ENCODE data around the gene ZIC2.

Gene ZIC2

GRCh38 chr13:99953138-99953755 lies 28.3 kb upstream of the ZIC2 start:
- no peak overlapping the region for H3K4me3 ChIP-seq (ENCODE audit: control insufficient read depth, low read depth, low read length)
- DNase-seq (ENCODE audit: low read depth) = no peak
- TF ChIP-seq CTCF (conservative IDR thresholded peaks at IDR 0.05; ENCODE audit: control insufficient read depth, insufficient read depth, low read depth, low read length) = no peak

GRCh38 chr13:99955107-99955746 lies 26.4 kb upstream of the ZIC2 start:
- no peak for TF ChIP-seq CTCF (conservative IDR thresholded peaks at IDR 0.05; ENCODE audit: control insufficient read depth, insufficient read depth, low read depth, low read length)
- DNase-seq (ENCODE audit: low read depth) = no peak

GRCh38 chr13:99955747-99956472 lies 25.7 kb upstream of the ZIC2 start:
- TF ChIP-seq CTCF (conservative IDR thresholded peaks at IDR 0.05; ENCODE audit: control insufficient read depth, insufficient read depth, low read depth, low read length) = no peak

More at GRCh38 chr13:99955107-99955746, 26.4 kb upstream of the ZIC2 start:
- H3K4me3 ChIP-seq (ENCODE audit: control insufficient read depth, low read depth, low read length) = no peak overlapping the region

GRCh38 chr13:99956473-99957349 lies 24.9 kb upstream of the ZIC2 start:
- H3K4me3 ChIP-seq (ENCODE audit: control insufficient read depth, low read depth, low read length) = no peak overlapping the region
- DNase-seq (ENCODE audit: low read depth) = no peak
- TF ChIP-seq CTCF (conservative IDR thresholded peaks at IDR 0.05; ENCODE audit: control insufficient read depth, insufficient read depth, low read depth, low read length) = no peak

More at GRCh38 chr13:99955747-99956472, 25.7 kb upstream of the ZIC2 start:
- peak; percentile 43 for DNase-seq (ENCODE audit: low read depth)
- H3K4me3 ChIP-seq (ENCODE audit: control insufficient read depth, low read depth, low read length) = peak overlapping the region; percentile 3

GRCh38 chr13:99958406-99959126 lies 23.0 kb upstream of the ZIC2 start:
- H3K4me3 ChIP-seq (ENCODE audit: control insufficient read depth, low read depth, low read length) = no peak overlapping the region
- no peak for TF ChIP-seq CTCF (conservative IDR thresholded peaks at IDR 0.05; ENCODE audit: control insufficient read depth, insufficient read depth, low read depth, low read length)
- no peak for DNase-seq (ENCODE audit: low read depth)

- H3K4me3 ChIP-seq (ENCODE audit: control insufficient read depth, low read depth, low read length) = no peak overlapping the region
- DNase-seq (ENCODE audit: low read depth) = no peak
- no peak for TF ChIP-seq CTCF (conservative IDR thresholded peaks at IDR 0.05; ENCODE audit: control insufficient read depth, insufficient read depth, low read depth, low read length)
These were observed 22.5 kb upstream of the ZIC2 start for GRCh38 chr13:99959127-99959539.

Measured in fibroblast of mammary gland (primary cell).